Stimulated activated CD8-positive, alpha-beta memory T cell treated with anti-CD3 and anti-CD28 coated beads, Interleukin-12 subunit alpha, Interleukin-12 subunit beta, amount 100 ng/mL, for 4 hours (primary cell): ENCODE data around the gene HCN2.
"Not testable (repeated sequence)": the region's sequence is repeated elsewhere in the genome, so short reads cannot be mapped to it uniquely, and the experiment has no call there.

Experiments
- DNase-seq: peaks from one replicate; pipeline ENCODE4 v3.0.0-alpha.2; 2020; ENCODE audit warnings: low read depth

Gene HCN2

DNA sequence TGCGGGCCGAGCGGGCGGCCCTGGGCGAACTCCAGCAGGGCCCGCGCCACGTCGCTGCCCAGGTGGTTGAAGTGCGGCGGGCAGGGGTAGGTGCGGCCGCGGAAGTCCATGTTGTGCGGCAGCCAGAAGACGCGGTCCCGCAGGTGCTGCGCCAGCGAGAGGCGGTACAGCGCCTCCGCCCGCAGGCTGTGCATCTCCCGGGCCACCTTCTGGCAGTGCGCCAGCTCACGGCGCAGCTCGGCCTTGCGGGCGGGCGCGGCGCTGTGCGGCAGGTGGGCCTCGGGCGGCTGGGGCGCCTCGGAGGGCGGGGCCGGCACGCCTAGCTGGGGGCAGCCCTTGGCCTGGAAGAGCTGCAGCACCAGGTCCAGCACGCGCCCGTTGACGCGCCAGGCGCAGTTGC lies 31.5 kb downstream of the HCN2 start:
- DNase-seq: not testable (repeated sequence)

GRCh38 chr19:621819-622218 lies 32.1 kb downstream of the HCN2 start:
- no peak for DNase-seq

- DNase-seq: no peak
Measured at GRCh38 chr19:622666-623065, 33.0 kb downstream of the HCN2 start.

DNA sequence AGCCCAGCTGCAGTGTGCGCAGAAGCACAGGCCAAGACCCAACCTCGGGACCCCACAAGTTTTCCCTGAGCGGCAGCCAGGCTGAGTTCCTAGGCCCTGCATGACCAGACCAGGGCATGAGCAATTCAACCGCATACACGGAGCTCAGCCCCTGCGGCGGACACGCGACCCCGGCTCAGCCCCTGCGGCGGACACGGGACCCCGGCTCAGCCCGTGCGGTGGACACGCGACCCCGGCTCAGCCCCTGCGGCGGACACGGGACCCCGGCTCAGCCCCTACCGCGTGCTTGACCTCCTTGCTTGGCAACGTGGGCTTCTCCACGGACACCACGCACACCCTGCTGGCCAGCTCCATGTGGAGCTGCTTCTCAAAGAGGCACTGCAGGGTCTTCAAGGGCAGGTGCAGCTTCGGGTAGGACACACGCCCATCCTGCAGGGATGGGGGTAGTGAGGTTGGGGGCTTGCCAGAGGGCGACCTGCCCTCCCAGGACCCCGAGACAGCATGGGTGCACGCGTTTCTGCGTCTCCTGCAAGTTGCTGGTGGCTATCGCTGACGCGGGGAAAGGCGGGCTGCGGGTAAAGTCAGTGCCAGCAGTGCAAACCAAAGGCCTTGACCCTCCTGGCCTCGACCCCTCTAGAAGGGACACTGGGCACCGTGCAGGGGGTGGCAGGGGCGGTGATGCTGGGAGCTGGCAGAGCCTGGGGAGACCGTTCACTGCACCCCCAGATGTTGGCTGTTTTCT lies 33.7 kb downstream of the HCN2 start:
- DNase-seq: no peak

DNA sequence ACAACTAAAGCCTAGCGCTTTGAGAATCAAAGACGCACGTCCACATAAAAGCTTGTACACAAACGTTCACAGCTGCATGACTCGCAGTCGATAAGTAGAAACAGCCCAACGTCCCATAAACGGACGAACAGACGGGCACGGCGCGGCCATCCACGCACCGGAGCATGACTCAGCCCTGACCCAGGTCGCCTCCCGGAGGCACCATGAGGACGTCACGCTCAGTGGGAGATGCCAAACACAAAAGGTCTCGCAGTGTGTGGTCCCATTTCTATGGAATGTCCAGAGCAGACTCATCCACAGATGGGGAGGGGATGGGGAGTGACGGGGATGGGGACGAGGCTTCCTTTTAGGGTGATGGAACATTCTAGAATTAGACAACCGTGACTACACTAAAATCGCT lies 34.3 kb downstream of the HCN2 start:
- no peak for DNase-seq

- DNase-seq: no peak
Measured at GRCh38 chr19:624433-625109, 34.9 kb downstream of the HCN2 start.

GRCh38 chr19:625257-625656 lies 35.6 kb downstream of the HCN2 start:
- DNase-seq: no peak

DNA sequence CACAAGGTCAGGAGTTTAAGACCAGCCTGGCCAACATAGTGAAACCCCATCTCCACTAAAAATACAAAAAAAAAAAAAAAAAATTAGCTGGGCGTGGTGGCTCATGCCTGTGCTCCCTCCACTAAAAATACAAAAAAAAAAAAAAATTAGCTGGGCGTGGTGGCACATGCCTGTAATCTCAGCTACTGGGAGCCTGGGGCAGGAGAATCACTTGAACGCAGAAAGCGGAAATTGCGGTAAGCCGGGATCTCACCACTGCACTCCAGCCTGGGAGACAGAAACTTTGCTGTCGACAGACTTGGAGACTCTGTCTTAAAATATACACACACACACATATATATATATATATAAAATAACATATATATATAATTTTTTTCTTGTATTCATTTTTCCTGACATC lies 36.9 kb downstream of the HCN2 start:
- not testable (repeated sequence) for DNase-seq

GRCh38 chr19:628168-628567 lies 38.5 kb downstream of the HCN2 start:
- no peak for DNase-seq

- DNase-seq: not testable (repeated sequence)
Measured at GRCh38 chr19:629515-629914, 39.8 kb downstream of the HCN2 start.

DNA sequence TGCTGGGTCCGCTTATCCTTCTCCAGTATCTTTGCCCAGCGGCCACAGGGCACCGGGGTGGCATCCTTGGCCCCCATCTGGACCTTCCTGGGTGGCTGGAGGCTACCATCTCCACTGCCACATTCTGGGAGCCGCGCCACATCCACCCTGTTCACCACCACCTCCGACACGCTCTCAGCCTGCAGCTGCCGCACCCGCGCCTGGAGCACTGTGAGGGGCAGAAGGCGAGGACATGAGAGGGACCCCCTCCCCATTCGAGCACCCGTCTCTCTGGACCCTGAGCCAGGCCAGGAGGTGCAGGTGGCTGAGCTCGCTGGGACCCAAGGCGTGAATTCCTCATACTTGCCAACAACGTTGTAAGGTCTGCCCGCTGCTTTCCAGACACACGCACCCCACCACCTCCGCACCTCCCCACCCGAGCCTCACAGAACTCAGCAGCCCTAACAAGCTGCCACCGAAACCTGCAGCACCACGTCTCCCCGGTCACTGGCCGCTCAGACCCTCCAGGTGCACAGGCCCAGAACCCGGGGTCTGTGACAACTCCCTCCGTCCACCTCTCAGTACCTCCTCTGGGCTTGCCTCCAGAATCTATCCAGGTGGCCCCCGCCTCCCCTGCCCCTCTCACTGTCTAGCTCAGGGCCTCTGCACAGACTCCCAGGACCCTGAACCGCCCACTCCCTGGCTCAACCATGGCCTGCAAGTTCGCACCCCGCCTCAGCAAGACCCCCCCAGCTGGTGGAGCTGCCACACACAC lies 40.5 kb downstream of the HCN2 start:
- no peak for DNase-seq

- DNase-seq: no peak
Measured at GRCh38 chr19:632579-633067, 42.9 kb downstream of the HCN2 start.

GRCh38 chr19:633068-633785 lies 43.5 kb downstream of the HCN2 start, which contains the start of gene POLRMT:
Gene POLRMT (minus strand): TSS chr19:633537. CDS start chr19:633512, 25 bp downstream.
- DNase-seq: peak; percentile 95

- DNase-seq: no peak
Measured at GRCh38 chr19:633786-634639, 44.3 kb downstream of the HCN2 start.

GRCh38 chr19:634975-635652 lies 45.4 kb downstream of the HCN2 start:
- DNase-seq: no peak

DNA sequence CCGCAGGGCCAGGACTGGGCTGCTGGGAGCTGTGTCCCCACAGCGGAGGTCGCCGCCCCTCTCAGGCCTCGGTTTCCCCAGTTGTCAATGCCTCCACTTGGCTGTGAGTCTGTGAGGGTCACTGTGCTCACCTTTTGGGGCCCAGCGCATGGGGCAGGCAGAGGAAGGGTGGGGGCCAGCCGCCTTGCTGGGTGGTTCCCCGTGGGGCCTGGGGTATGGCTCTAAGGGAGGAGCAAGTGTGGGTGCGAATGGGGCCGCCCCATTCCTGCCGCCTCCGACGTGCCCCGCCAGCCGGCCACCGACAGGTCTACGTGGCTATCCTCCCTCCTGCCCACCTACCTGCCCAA lies 49.2 kb downstream of the HCN2 start:
- DNase-seq: no peak

GRCh38 chr19:639253-640160 lies 49.8 kb downstream of the HCN2 start, which contains the start of gene FGF22:
Gene FGF22 (plus strand): TSS chr19:639879. CDS start chr19:639926, 47 bp downstream.
- peak; percentile 95 for DNase-seq

DNA sequence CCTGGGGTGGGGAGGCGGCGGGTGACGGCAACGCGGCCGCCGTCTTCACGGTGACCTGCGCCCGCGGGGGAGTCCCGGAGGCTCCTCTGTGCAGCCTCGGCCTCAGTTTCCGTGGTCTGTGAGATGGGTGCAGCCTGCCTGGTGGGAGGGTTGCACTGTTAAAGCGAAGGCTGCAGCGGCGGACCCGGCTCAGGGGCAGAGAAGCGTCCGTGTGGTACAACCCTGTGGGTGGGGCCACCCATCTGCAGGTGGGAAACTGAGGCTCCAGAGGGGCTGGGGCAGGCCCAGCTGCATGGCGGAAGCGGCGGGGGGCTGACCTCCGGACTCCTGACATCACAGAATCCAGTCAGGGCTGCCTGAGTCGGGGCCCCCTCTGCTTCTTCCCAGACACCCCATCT lies 50.5 kb downstream of the HCN2 start:
- DNase-seq: no peak

- no peak for DNase-seq
Measured at GRCh38 chr19:640606-641189, 51.0 kb downstream of the HCN2 start.
